GM18517 (cell line): ENCODE data around the gene MYOM3.
"Not testable (repeated sequence)": the region's sequence is repeated elsewhere in the genome, so short reads cannot be mapped to it uniquely, and the experiment has no call there.

Experiments used
- ATAC-seq: cut with Tn5 transposase; IDR thresholded peaks from one replicate; pipeline ENCODE4 v1.9.1; 2021; ENCODE audit warnings: mild to moderate bottlenecking, moderate library complexity; ENCODE audit not compliant: unreplicated experiment

MYOM3 gene

DNA sequence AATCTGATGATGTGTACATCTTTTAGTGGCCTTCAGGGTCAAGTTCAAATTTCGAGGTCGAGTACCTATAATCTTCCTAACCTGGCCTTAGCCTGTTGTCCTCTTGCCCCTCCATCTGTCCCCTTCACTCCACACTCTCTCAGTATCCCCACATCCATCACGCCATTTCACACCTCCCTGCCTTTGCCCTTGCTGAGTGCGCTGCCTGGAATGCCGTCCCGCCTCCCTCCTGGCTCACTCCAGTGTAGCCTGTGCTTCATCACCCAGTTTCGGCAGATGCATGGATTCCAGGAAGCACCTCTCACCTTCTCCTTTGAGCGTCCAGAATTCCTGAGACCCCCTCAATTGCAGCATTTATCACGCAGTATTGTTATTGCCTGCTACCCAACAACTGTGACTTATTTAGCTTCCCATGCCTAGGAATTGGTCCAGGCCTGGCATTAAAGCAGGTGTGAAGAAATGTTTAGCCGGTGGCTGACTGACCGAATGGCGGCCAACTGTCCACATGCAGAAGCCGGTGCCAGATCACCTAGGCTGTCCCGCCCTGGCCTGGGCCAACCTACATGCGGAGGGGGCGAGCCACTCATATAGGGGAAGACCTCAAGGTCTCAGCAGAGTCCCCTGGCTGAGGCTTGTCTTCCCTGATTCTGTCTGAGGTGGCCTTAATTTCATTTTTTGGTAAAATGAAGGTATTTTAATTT, 34.5 kb downstream of the MYOM3 start:
- ATAC-seq: no peak

GRCh38 chr1:24075946-24076345, 36.0 kb downstream of the MYOM3 start:
- ATAC-seq: no peak

- ATAC-seq: no peak
Observed at GRCh38 chr1:24075590-24075854, 36.4 kb downstream of the MYOM3 start.

- no peak for ATAC-seq
Observed at GRCh38 chr1:24074817-24075589, 36.9 kb downstream of the MYOM3 start.

DNA sequence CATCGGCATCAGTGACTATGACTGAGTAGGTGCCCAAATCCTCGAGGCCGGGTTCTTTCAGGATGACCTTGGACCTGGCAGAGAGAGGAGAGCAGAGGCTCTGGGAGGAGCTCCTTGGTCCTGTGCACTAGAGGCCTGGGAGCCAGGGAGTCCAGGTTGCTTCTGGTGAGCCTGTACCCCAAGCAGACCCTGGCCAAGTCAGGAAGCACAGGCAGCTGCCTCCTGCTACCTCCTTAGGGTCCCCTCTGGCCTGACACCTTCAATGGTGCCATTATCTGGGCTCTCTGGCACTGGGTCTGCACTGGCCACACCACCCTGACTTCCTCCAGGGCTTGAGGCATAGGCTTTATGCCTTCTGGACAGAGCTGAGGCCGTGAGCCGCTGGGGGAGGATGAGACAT, 37.7 kb downstream of the MYOM3 start:
- ATAC-seq: no peak

- ATAC-seq: no peak
Observed at GRCh38 chr1:24071941-24072340, 40.0 kb downstream of the MYOM3 start.

DNA sequence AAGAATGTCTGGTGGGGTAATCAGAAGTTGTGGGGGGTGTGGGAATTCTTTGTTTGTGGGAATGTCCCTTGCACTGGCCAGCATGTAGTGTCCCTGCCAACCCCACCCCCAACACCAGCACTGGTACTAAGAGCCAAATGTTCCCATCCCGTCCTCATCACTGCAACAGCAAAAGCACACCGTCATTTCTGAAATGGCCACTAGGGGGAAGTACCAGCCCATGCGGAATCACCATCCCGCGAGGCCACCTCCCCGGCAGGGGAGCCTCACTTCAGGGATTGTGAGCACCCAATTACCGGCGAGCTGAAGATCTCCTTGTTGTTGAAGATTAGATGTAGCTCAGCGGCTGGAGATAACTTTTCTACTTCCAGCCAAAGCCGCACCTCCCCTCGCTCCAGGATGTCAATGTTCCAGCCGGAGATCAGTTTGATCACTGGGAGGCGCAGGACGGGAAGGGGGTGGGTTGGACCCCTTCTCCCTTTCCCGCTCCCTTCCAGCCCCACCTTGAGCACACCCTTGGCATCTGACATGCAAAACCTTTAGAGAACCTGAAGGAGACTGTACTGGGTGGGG, 41.0 kb downstream of the MYOM3 start:
- ATAC-seq: no peak

- ATAC-seq: no peak
Observed at GRCh38 chr1:24069817-24070216, 42.1 kb downstream of the MYOM3 start.

DNA sequence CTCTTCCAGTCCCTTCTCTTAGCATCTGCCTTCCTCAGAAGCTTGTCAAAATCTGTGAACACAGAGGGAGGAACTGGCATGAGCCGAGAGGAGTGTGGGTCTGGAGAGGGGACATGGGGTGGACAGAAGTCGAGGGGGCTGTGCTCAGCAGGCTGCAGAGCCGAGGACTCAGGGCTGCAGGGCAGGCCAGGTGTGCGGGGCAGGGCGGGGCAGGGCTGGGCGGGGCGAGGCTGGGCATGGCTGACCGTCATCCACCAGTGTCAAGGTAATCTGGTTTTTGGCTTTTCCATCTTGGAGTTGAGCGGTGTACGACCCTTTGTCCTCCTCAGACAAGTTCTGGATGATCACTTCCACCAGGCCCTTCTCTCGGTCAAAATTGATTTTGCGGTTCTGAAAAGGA, 44.0 kb downstream of the MYOM3 start:
- ATAC-seq: no peak

GRCh38 chr1:24065304-24065703, 46.6 kb downstream of the MYOM3 start:
- no peak for ATAC-seq

GRCh38 chr1:24062221-24062620, 49.7 kb downstream of the MYOM3 start:
- ATAC-seq: no peak

DNA sequence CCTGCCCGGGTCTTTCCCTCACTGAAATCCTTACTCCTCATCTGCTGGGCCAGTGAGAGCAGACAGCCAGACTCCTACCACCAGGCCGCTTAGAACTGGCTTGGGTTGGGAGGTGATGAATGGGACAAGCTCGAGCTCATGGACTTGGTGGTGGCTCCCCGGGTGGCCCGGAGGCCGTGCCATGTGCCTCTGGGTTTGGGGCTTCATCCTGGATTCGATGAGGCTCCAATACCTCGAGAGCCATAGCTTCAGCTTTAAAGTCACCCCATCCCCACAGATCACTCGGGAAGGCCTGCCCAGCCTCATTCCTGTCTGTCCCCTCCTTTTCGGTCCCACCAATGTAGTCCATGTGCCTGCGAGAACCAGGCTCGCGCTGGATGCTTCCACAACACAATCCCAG, 51.5 kb downstream of the MYOM3 start:
- ATAC-seq: no peak

- no peak for ATAC-seq
Observed at GRCh38 chr1:24058671-24059455, 53.1 kb downstream of the MYOM3 start.

- ATAC-seq: no peak
Observed at GRCh38 chr1:24057171-24057570, 54.8 kb downstream of the MYOM3 start.

GRCh38 chr1:24055681-24056080, 56.3 kb downstream of the MYOM3 start:
- no peak for ATAC-seq

- no peak for ATAC-seq
Observed at GRCh38 chr1:24052220-24052619, 59.7 kb downstream of the MYOM3 start.

GRCh38 chr1:24051206-24051945, 60.6 kb downstream of the MYOM3 start:
- no peak for ATAC-seq

DNA sequence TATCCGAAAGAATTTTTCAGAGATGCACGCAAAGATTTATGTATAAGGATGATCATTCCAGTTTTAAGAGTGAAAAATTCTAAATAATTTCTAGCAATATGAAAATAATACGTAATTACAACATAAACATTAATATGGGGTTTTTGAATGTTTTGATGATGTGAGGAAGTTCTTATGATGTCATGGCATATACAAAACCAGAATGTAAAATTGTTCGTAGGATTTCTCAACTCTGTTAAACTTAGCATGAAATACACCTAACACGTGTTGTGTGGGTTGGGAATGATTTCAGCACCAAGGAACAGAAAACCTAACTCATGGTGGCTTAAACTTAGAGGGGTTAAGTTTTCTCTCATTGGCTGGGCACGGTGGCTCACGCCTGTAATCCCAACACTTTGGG, 62.2 kb downstream of the MYOM3 start:
- ATAC-seq: no peak

DNA sequence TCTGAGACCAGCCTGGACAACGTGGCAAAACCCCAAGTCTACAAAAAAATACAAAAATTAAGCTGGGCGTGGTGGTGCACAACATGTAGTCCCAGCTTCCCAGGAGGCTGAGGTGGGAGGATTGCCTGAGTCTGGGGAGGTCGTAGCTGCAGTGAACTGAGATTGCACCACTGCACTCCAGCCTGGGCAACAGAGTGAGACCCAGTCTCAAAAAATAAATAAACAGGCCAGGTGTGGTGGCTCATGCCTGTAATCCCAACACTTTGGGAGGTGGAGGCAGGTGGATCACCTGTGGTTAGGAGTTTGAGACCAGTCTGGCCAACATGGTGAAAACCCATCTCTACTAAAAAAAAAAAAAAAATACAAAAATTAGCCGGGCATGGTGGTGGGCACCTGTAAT, 63.0 kb downstream of the MYOM3 start:
- not testable (repeated sequence) for ATAC-seq

GRCh38 chr1:24048205-24048869, 63.6 kb downstream of the MYOM3 start:
- no peak for ATAC-seq

DNA sequence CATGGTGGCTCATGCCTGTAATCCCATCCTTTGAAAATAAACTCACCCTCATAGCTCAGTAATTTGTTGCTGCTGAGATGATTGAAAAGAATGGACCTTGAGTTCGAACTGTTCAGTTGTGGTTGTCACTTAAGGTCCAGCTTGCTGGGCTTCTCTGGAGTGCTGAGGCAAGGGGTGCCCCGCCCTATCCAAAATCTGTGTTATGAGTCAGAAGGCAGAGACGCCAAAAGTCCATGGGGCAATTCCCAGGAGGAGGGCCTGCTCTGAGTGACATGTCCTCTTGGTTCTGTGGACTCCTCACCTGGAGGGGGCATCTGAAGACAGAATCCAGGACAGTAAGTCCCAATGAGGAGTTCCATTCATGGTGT, 64.8 kb downstream of the MYOM3 start:
- no peak for ATAC-seq
